ENCODE results near the gene NDUFV1.

DNA sequence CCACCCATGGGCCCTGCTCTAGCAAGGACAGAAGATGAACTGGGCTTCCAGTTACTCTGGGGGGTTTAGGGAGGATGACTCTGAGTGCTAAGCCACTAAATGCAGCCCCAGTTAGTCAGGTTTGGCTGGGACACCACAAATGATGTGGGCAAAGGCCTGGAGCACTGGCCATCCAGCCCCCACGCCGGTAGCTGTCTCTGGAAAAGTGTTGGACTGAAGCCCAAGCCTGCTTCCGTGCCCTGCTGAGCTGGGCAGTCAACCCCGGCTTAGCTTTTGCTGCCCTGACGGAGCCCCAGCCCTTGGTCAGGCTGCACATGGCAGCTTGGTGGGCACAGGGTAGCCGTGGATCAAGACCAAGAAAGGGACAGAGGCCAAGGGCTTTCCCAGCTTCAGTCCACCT is 28.8 kb upstream of the NDUFV1 start:
- TF ChIP-seq, protein P1, sequence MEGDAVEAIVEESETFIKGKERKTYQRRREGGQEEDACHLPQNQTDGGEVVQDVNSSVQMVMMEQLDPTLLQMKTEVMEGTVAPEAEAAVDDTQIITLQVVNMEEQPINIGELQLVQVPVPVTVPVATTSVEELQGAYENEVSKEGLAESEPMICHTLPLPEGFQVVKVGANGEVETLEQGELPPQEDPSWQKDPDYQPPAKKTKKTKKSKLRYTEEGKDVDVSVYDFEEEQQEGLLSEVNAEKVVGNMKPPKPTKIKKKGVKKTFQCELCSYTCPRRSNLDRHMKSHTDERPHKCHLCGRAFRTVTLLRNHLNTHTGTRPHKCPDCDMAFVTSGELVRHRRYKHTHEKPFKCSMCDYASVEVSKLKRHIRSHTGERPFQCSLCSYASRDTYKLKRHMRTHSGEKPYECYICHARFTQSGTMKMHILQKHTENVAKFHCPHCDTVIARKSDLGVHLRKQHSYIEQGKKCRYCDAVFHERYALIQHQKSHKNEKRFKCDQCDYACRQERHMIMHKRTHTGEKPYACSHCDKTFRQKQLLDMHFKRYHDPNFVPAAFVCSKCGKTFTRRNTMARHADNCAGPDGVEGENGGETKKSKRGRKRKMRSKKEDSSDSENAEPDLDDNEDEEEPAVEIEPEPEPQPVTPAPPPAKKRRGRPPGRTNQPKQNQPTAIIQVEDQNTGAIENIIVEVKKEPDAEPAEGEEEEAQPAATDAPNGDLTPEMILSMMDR (IDR thresholded peaks at IDR 0.05) = no peak
- TF ChIP-seq POLR2A (IDR thresholded peaks at IDR 0.05) = no peak
